BLaER1 treated with 17β-estradiol and CSF1 and Interleukin-3, amounts not matched to agents 10 nM and 100 nM (cell line): ENCODE measurements around the gene GPC6.

ENCODE experiments used
- H3K27ac ChIP-seq, 11 experiments: shearing (Covaris generic); formaldehyde crosslinking; 2 replicates each; pipeline ENCODE4 v1.8.1; 2022
- H3K27me3 ChIP-seq, 11 experiments: shearing (Covaris generic); formaldehyde crosslinking; 2 replicates each; pipeline ENCODE4 v1.8.1; 2022
- H3K36me3 ChIP-seq, 11 experiments: shearing (Covaris generic); formaldehyde crosslinking; 2 replicates each; pipeline ENCODE4 v1.8.1; 2022
- H3K4me1 ChIP-seq, 10 experiments: shearing (Covaris generic); formaldehyde crosslinking; 2 replicates each; pipeline ENCODE4 v1.8.1; 2022
- H3K4me2 ChIP-seq, 11 experiments: shearing (Covaris generic); formaldehyde crosslinking; 2 replicates each; pipeline ENCODE4 v1.8.1; 2022
- H3K4me3 ChIP-seq, 10 experiments: shearing (Covaris generic); formaldehyde crosslinking; 2 replicates each; pipeline ENCODE4 v1.8.1; 2022
- H3K9ac ChIP-seq, 11 experiments: shearing (Covaris generic); formaldehyde crosslinking; 2 replicates each; pipeline ENCODE4 v1.8.1; 2022
- H3K9me3 ChIP-seq, 11 experiments: shearing (Covaris generic); formaldehyde crosslinking; replicated peaks in 1 of 11; 2 replicates each; pipeline ENCODE4 v1.8.1; 2022
- H4K20me1 ChIP-seq, 11 experiments: shearing (Covaris generic); formaldehyde crosslinking; 2 replicates each; pipeline ENCODE4 v1.8.1; 2022
- Cebpa-rat ChIP-seq, 11 experiments: shearing (Covaris generic); IDR thresholded peaks; 2 replicates each; pipeline ENCODE4 v1.8.1; 2022

Gene GPC6

DNA sequence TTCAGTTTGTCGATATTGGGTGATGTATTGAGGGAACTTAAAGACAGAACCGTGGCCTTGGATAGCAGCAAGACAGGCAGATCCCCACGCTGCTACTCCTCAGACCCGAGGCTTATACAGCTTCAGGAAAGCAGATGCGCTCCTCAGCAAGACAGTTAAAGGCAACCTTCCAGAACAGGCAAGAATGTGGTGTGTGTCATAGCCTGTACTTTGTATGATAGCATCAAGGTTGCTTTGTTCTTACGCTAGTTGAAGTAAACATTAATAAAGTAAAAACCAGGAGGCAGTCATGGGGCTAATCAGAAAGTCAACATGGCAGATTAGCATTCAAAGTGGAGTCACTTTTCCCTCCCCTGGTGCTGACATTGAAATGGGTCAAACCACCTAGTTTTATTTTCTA lies 779.7 kb downstream of the GPC6 start:
- Histone ChIP-seq H3K27ac (no peak overlapping the region), H3K4me2 (no peak overlapping the region), H3K4me3 (no peak overlapping the region), H4K20me1 (no peaks in the 10 kb centered on the region), H3K36me3 (no peaks in the 10 kb centered on the region), H3K4me1 (no peaks in the 10 kb centered on the region), H3K27me3 (no peaks in the 10 kb centered on the region), H3K9ac (no peak overlapping the region), H3K9me3 (no peaks in the 10 kb centered on the region)
- no peak for TF ChIP-seq Cebpa-rat (IDR thresholded peaks at IDR 0.05)

DNA sequence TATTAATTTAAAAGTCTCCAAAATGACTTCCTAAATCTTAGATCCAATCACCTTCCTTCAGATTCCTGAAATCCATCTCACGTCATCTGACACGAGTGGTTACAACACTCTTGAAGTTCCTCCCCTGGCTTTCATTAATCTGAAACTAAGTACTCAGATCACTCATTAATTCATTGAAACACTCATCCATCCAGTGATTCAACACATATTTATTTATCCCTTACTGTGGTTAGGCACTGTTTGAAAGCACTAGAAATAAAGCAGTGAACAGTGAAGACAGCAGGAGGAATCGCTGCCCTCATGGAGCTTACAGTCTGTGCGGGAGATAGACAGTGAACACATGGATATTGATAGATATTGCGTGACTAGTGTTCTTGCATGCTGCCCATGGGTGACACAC lies 780.5 kb downstream of the GPC6 start:
- H3K9ac ChIP-seq: no peak overlapping the region
- H3K36me3 ChIP-seq: no peaks in the 10 kb centered on the region
- H3K27me3 ChIP-seq: no peaks in the 10 kb centered on the region
- no peak overlapping the region for H3K27ac ChIP-seq
- H3K4me1 ChIP-seq: no peaks in the 10 kb centered on the region
- no peaks in the 10 kb centered on the region for H4K20me1 ChIP-seq
- no peaks in the 10 kb centered on the region for H3K9me3 ChIP-seq
- H3K4me3 ChIP-seq: no peak overlapping the region
- no peak for TF ChIP-seq Cebpa-rat (IDR thresholded peaks at IDR 0.05)
- no peak overlapping the region for H3K4me2 ChIP-seq

DNA sequence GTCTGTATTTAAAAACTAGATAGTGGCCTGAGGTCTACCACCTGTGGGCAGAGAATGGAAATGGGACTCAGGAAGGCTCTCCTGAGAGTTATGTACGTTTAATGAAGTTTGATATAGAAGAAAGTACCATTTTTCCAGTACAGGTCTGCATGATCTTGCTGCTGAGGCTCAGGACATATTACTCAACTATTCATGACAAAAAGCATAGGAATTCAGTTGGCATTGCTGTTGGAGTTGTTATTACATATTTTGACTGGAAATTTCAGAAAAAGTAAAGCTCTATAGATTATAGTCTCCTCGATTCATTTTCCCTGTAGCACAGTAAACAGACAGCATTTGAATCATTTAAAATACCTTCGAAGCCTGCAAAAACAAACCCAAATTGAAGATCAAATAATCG lies 783.1 kb downstream of the GPC6 start:
- H3K4me1 ChIP-seq: no peaks in the 10 kb centered on the region
- H3K4me2 ChIP-seq: no peak overlapping the region
- H3K9ac ChIP-seq: no peak overlapping the region
- H3K27ac ChIP-seq: no peak overlapping the region
- no peak for TF ChIP-seq Cebpa-rat (IDR thresholded peaks at IDR 0.05)
- H3K4me3 ChIP-seq: no peak overlapping the region
- no peaks in the 10 kb centered on the region for H4K20me1 ChIP-seq
- H3K9me3 ChIP-seq: no peaks in the 10 kb centered on the region
- no peaks in the 10 kb centered on the region for H3K36me3 ChIP-seq
- no peaks in the 10 kb centered on the region for H3K27me3 ChIP-seq

DNA sequence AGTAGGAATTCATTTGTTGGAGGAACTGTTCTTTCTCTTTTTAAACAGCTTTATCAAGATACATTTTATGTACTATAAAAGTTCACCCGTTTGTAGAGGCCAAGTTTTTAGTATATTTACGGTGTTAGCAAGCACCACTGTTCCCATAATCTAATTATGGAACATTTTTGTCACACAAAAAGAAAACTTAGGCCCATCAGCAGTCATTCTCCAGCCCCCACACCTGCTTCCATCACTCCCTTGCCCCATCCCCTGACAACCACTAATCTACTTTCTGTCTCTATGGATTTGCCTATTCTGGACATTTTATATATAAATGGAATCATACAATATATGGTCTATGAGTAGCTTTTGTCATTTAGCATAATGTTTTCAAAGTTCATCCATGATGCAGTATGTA lies 787.9 kb downstream of the GPC6 start:
- H3K27ac ChIP-seq: no peak overlapping the region
- no peaks in the 10 kb centered on the region for H3K27me3 ChIP-seq
- no peak overlapping the region for H3K9ac ChIP-seq
- H4K20me1 ChIP-seq: no peaks in the 10 kb centered on the region
- no peaks in the 10 kb centered on the region for H3K36me3 ChIP-seq
- H3K9me3 ChIP-seq: no peaks in the 10 kb centered on the region
- no peak overlapping the region for H3K4me2 ChIP-seq
- TF ChIP-seq Cebpa-rat (IDR thresholded peaks at IDR 0.05): no peak
- no peaks in the 10 kb centered on the region for H3K4me1 ChIP-seq
- H3K4me3 ChIP-seq: no peak overlapping the region

DNA sequence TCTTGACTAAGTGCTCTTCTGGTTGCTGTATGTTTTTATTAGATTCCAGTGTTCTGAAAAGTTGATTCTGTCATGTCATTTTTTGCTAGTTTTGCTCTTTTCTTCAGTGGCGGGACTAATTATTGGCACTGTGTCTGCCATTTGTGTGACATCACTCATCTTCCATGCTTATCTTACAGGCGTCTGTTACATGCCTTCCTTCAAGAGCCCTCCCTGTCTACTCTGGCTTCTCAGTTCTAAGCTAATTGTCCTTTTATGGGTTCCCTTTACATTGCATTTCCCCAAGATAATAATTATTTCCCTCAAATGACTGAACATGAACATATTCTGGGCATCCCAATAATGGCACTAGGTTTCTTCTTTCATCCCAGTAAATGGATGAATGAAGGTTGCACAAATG lies 793.8 kb downstream of the GPC6 start:
- Histone ChIP-seq H4K20me1 (no peaks in the 10 kb centered on the region), H3K4me2 (no peak overlapping the region), H3K4me1 (no peaks in the 10 kb centered on the region), H3K27me3 (no peaks in the 10 kb centered on the region), H3K4me3 (no peak overlapping the region), H3K27ac (no peak overlapping the region), H3K9me3 (no peaks in the 10 kb centered on the region), H3K9ac (no peak overlapping the region), H3K36me3 (no peaks in the 10 kb centered on the region)
- TF ChIP-seq Cebpa-rat (IDR thresholded peaks at IDR 0.05): no peak

DNA sequence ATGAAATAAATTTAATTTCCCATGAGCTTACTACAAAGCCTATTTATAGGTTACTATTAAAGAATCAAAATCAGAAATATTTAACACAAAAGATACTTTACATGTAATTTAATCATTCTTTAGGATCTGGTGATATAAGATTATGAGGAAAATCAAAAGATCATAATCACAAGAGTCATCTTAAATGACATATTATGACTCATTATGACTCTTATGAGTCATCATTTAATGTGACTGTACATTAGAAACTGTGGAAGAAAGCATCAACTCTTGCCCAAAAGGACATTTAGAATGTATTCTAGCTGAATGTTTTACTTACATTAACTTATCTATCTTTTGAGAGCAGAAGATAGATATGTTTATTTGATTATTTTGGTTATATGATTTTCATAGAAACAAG lies 794.2 kb downstream of the GPC6 start:
- no peak overlapping the region for H3K4me2 ChIP-seq
- no peaks in the 10 kb centered on the region for H3K27me3 ChIP-seq
- no peaks in the 10 kb centered on the region for H4K20me1 ChIP-seq
- TF ChIP-seq Cebpa-rat (IDR thresholded peaks at IDR 0.05): no peak
- H3K9me3 ChIP-seq: no peaks in the 10 kb centered on the region
- no peak overlapping the region for H3K4me3 ChIP-seq
- H3K27ac ChIP-seq: no peak overlapping the region
- H3K9ac ChIP-seq: no peak overlapping the region
- no peaks in the 10 kb centered on the region for H3K36me3 ChIP-seq
- no peaks in the 10 kb centered on the region for H3K4me1 ChIP-seq

DNA sequence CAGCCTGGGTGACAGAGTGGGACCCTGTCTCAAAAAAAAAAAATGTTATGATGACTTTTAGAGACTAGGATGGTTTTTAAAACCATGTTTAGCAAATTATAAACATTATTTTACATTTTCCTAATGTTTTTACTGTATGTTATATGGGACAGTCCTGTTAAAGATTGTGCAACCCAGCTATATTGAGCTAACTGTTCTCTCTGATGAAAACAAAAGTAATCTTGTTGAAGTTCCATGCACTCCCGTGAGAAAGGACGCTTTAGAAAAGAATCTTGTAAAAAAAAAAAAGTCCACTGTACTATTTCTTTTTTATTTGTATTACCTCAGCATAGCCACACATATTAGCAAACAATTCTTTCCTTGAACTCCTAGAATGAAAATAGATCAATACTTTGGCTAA lies 801.6 kb downstream of the GPC6 start:
- H3K9ac ChIP-seq: no peak overlapping the region
- H3K4me2 ChIP-seq: no peak overlapping the region
- no peak for TF ChIP-seq Cebpa-rat (IDR thresholded peaks at IDR 0.05)
- no peaks in the 10 kb centered on the region for H4K20me1 ChIP-seq
- no peak overlapping the region for H3K4me3 ChIP-seq
- no peaks in the 10 kb centered on the region for H3K36me3 ChIP-seq
- 0 out of 20 replicates have a peak, but pooled peaks cover 0 to 7% (median 0%) of the 10 kb centered on the region in 10 experiments for H3K4me1 ChIP-seq
- H3K27me3 ChIP-seq: no peaks in the 10 kb centered on the region
- peaks cover 0 to 8% (median 0%) of the 10 kb centered on the region in 11 experiments; a peak in 1 of 22 replicates for H3K9me3 ChIP-seq
- no peak overlapping the region for H3K27ac ChIP-seq

GRCh38 chr13:94028650-94029049 lies 802.0 kb downstream of the GPC6 start:
- H3K9ac ChIP-seq: no peak overlapping the region
- H3K27me3 ChIP-seq: no peaks in the 10 kb centered on the region
- TF ChIP-seq Cebpa-rat (IDR thresholded peaks at IDR 0.05): no peak
- H3K4me1 ChIP-seq: 0 out of 20 replicates have a peak, but pooled peaks cover 0 to 7% (median 0%) of the 10 kb centered on the region in 10 experiments
- no peaks in the 10 kb centered on the region for H3K36me3 ChIP-seq
- H4K20me1 ChIP-seq: no peaks in the 10 kb centered on the region
- H3K9me3 ChIP-seq: peaks cover 0 to 8% (median 0%) of the 10 kb centered on the region in 11 experiments; a peak in 1 of 22 replicates
- no peak overlapping the region for H3K4me2 ChIP-seq
- H3K27ac ChIP-seq: no peak overlapping the region
- no peak overlapping the region for H3K4me3 ChIP-seq

GRCh38 chr13:94030415-94031119 lies 804.0 kb downstream of the GPC6 start:
- H3K4me2 ChIP-seq: no peak overlapping the region
- H3K9me3 ChIP-seq: peaks cover 0 to 8% (median 0%) of the 10 kb centered on the region in 11 experiments; a peak in 1 of 22 replicates
- H3K9ac ChIP-seq: no peak overlapping the region
- no peaks in the 10 kb centered on the region for H3K36me3 ChIP-seq
- no peak overlapping the region for H3K4me3 ChIP-seq
- no peak overlapping the region for H3K27ac ChIP-seq
- TF ChIP-seq Cebpa-rat (IDR thresholded peaks at IDR 0.05): no peak
- H3K27me3 ChIP-seq: no peaks in the 10 kb centered on the region
- H4K20me1 ChIP-seq: no peaks in the 10 kb centered on the region
- H3K4me1 ChIP-seq: peaks cover 0 to 11% (median 4%) of the 10 kb centered on the region in 10 experiments; a peak in 6 of 20 replicates

DNA sequence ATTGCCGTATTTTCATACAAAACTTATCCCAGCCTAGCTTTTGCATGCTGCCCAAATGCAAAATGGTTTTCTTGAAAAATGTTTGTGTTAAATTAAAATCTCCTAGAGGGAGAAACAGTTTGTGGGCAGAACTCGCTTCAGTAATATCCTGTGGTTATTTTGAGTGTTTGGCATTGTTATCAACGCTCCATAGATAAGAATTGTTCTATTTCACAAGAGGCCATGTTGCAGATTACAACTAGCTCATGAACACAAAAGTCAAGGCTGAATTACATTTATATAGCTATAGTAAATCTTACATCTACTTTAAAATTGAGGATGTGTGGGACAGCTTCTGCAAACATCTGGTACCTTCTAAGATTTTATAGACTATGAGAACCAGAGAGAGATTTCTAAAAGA lies 805.0 kb downstream of the GPC6 start:
- H3K4me2 ChIP-seq: peak overlapping the region in 1 of 11 experiments; percentile 1; a peak in 2 of 22 replicates
- TF ChIP-seq Cebpa-rat (IDR thresholded peaks at IDR 0.05): no peak
- no peaks in the 10 kb centered on the region for H4K20me1 ChIP-seq
- peaks cover 0 to 8% (median 0%) of the 10 kb centered on the region in 11 experiments; a peak in 1 of 22 replicates for H3K9me3 ChIP-seq
- H3K4me3 ChIP-seq: no peak overlapping the region
- H3K36me3 ChIP-seq: no peaks in the 10 kb centered on the region
- no peak overlapping the region for H3K27ac ChIP-seq
- H3K4me1 ChIP-seq: peaks cover 0 to 11% (median 4%) of the 10 kb centered on the region in 10 experiments; a peak in 6 of 20 replicates
- no peaks in the 10 kb centered on the region for H3K27me3 ChIP-seq
- H3K9ac ChIP-seq: no peak overlapping the region
